OCI-LY7 (cell line): ENCODE data around the gene ASB2. TPM values are rescaled to one million over a fixed set of nuclear protein-coding genes. Genes with fewer than 3 reads are reported as not detected.
A peak's percentile ranks its signal among the peaks of the same experiment; 100 is the strongest.

Source experiments
- BruUV-seq: library from RNA; stranded (reverse); fragments of 400-500 nt; replicated peaks from 2 replicates; lab custom pipeline; 2021; lab: Mats Ljungman, UMichigan
- CTCF ChIA-PET: fragments of 300-600 bp; sonication (Branson Sonifier 250); formaldehyde crosslinking; loops from one replicate; lab custom pipeline; 2022; ENCODE audit warnings: antibody characterized with exemption; ENCODE audit not compliant: unreplicated experiment; lab: Charles Lee
- POLR2A ChIA-PET: fragments of 300-600 bp; sonication (Branson Sonifier 250); formaldehyde crosslinking; loops from one replicate; lab custom pipeline; 2022; ENCODE audit warnings: antibody characterized with exemption; lab: Charles Lee
- DNase-seq: peaks from one replicate; pipeline ENCODE4 v3.0.0-alpha.2; 2015; ENCODE audit warnings: low spot score
- H2AFZ ChIP-seq: fragments of 200-600 bp; sonication (generic), shearing (Covaris generic); 2 replicates; pipeline ENCODE4 v1.6.1; 2014; ENCODE audit warnings: mild to moderate bottlenecking, antibody characterized with exemption, low read length, moderate library complexity
- H3K27ac ChIP-seq: fragments of 200-600 bp; sonication (generic); 2 replicates; pipeline ENCODE4 v1.5.1; 2014; ENCODE audit warnings: mixed run types, low read depth, mild to moderate bottlenecking, moderate library complexity, low read length, inconsistent platforms; ENCODE audit not compliant: poor library complexity, severe bottlenecking
- H3K36me3 ChIP-seq: fragments of 200-600 bp; sonication (generic); 2 replicates; pipeline ENCODE4 v1.6.1; 2014; ENCODE audit warnings: mild to moderate bottlenecking, antibody characterized with exemption, low read length, moderate library complexity, mixed read lengths; ENCODE audit not compliant: insufficient read depth
- H3K4me1 ChIP-seq: fragments of 200-600 bp; sonication (generic); 2 replicates; pipeline ENCODE4 v1.5.1; 2014; ENCODE audit warnings: mild to moderate bottlenecking, low read length; ENCODE audit not compliant: insufficient read depth, poor library complexity, severe bottlenecking
- H3K4me2 ChIP-seq: fragments of 200-600 bp; sonication (generic); 2 replicates; pipeline ENCODE4 v1.6.1; 2014; ENCODE audit warnings: mild to moderate bottlenecking, low read length
- H3K4me3 ChIP-seq: fragments of 200-600 bp; sonication (generic); 2 replicates; pipeline ENCODE4 v1.5.1; 2014; ENCODE audit warnings: mild to moderate bottlenecking, low read depth, low read length; ENCODE audit not compliant: poor library complexity, severe bottlenecking
- H3K79me2 ChIP-seq: fragments of 200-600 bp; sonication (generic); 2 replicates; pipeline ENCODE4 v1.6.1; 2016; ENCODE audit warnings: low read depth, mild to moderate bottlenecking, low read length, moderate library complexity, mixed read lengths; ENCODE audit not compliant: insufficient read depth
- H3K9me2 ChIP-seq: fragments of 200-600 bp; sonication (generic); 2 replicates; pipeline ENCODE4 v1.6.1; 2016; ENCODE audit warnings: mild to moderate bottlenecking, low read length, mixed read lengths; ENCODE audit not compliant: insufficient read depth
- H3K9me3 ChIP-seq: fragments of 200-600 bp; sonication (generic); 2 replicates; pipeline ENCODE4 v1.6.1; 2014; ENCODE audit warnings: mild to moderate bottlenecking, mixed run types, low read length, mixed read lengths
- H4K20me1 ChIP-seq: fragments of 200-600 bp; sonication (generic); 2 replicates; pipeline ENCODE4 v1.6.1; 2014; ENCODE audit warnings: mild to moderate bottlenecking, antibody characterized with exemption, low read length, moderate library complexity, mixed read lengths; ENCODE audit not compliant: insufficient read depth
- CTCF ChIP-seq: fragments of 200-600 bp; sonication (generic); conservative IDR thresholded peaks from 2 replicates; pipeline ENCODE4 v1.5.1; 2014; ENCODE audit warnings: mild to moderate bottlenecking, antibody characterized with exemption, low read length, moderate library complexity, mixed read lengths
- EZH2phosphoT487 ChIP-seq: fragments of 200-600 bp; sonication (generic); IDR thresholded peaks from 2 replicates; pipeline ENCODE4 v1.6.1; 2018; ENCODE audit warnings: low read depth, borderline replicate concordance, mild to moderate bottlenecking, mixed run types, antibody characterized with exemption, low read length, moderate library complexity, mixed read lengths
- intact Hi-C: fragments of 100-400 bp; cut with micrococcal nuclease; formaldehyde crosslinking; loops from one replicate; pipeline ENCODE4 v1.10.0; 2022; ENCODE audit not compliant: unreplicated experiment
- total RNA-seq, 2 experiments: library from RNA; depleted of rRNA in 1 of 2; stranded (reverse); fragments of >200 nt in 1 of 2; shearing (Covaris generic) in 1 of 2; gene quantifications; 2 replicates each; pipeline ENCODE4 v1.2.3, GENCODE V29; 2014 to 2022

ASB2 gene
- total RNA-seq, 2 experiments from 2014 or later, result 21.7 to 23.6 TPM

DNA sequence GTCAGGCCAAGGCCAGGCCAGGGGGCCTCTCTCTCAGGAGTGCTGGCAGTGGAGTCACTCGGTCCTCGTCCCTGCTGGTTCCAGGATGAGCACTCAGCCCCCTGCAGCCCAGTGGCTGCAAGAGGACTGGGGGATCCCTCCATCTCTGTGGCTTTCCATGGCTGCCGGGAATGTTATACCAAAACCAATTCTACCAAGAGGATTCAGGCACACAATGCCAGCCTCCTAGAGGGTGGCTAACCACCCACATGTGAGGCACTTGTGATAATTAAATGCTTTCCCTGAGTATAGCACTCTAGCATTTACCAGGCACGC lies 21.9 kb downstream of the ASB2 start:
- Histone ChIP-seq H2AFZ (peak overlapping the region; percentile 49; the same call in 1 of the 2 replicates), H3K4me3 (peak overlapping the region; percentile 67), H3K27ac (peak overlapping the region; percentile 92), H3K4me2 (peak overlapping the region; percentile 95), H3K9me3 (no peaks in the 10 kb centered on the region), H4K20me1 (no peaks in the 10 kb centered on the region), H3K36me3 (peaks cover 8% of the 10 kb centered on the region; the same call in 1 of the 2 replicates), H3K9me2 (no peaks in the 10 kb centered on the region), H3K4me1 (peaks cover 71% of the 10 kb centered on the region), H3K79me2 (no peaks in the 10 kb centered on the region; the same call in 1 of the 2 replicates)
- ChIA-PET POLR2A (interaction anchor here (1.0 to 3.2 kb wide), 5 partner anchors 10 to 43 kb away, joined by 3 to 21 read pairs (median 7); partner anchors contain the start of gene CCDC197), CTCF (interaction anchor here (0.7 to 3.1 kb wide), 3 partner anchors 13 to 24 kb away, joined by 4 to 13 read pairs (median 4); no protein-coding TSS in a partner anchor)
- no peak for TF ChIP-seq EZH2phosphoT487
- no peak for TF ChIP-seq CTCF
- BruUV-seq, result no TSS peak
- DNase-seq, result no peak
- intact Hi-C loops, result loop anchor here (10.0 kb wide), 2 partner anchors 1200 to 1710 kb away; partner anchors contain the start of gene DICER1

DNA sequence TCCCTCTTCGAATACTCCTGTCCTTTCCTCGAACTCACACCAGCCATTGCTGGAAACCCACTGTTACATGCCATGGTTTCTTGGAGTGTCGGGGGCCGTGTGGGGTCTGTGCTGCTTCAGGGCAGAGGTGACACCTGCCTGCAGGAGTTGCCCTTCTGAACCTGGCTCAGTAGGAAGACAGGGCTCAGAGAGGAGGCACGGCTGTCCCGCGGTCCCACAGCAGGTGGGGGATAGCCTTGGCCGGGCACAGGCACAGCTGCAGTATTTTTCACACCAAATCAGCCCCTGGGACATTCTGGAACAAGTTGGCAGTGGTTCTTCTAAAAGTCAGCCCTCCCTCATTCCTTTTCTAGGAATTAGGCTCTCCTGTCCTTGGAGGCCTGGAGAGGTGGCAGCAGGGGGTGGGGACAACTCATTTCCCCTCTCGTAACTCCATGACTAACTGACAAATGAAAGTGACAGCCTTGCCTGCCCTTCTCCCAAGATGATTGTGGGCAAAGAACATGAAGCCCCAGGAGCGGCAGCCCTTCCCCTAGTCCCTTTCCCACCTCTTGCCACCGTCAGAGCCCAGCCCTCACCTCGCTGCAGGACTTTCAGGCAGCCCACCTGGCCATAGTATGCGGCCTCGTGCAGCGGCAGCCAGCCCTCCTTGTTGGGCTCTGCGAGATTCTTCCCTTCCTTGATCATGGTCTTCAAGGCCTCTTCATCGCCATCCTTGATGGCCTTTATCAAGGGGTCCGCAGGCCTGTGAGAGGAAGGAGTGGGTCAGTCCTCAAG lies 22.4 kb downstream of the ASB2 start:
- intact Hi-C loops, result loop anchor here (10.0 kb wide), 2 partner anchors 1201 to 1711 kb away; partner anchors contain the start of gene DICER1
- ChIA-PET CTCF (interaction anchor here (1.0 to 1.4 kb wide), 4 partner anchors 8 to 24 kb away, joined by 3 to 7 read pairs (median 4); no protein-coding TSS in a partner anchor), POLR2A (interaction anchor here (1.2 kb wide), 1 partner anchor 9 kb away, joined by 5 read pairs; no protein-coding TSS in a partner anchor)
- Histone ChIP-seq H3K4me1 (peaks cover 65% of the 10 kb centered on the region), H3K36me3 (peaks cover 8% of the 10 kb centered on the region; the same call in 1 of the 2 replicates), H2AFZ (peak overlapping the region; percentile 49; the same call in 1 of the 2 replicates), H3K27ac (peak overlapping the region; percentile 92), H4K20me1 (no peaks in the 10 kb centered on the region), H3K4me3 (peak overlapping the region; percentile 67), H3K79me2 (no peaks in the 10 kb centered on the region; the same call in 1 of the 2 replicates), H3K4me2 (peak overlapping the region; percentile 95), H3K9me2 (no peaks in the 10 kb centered on the region), H3K9me3 (no peaks in the 10 kb centered on the region)
- BruUV-seq, result no TSS peak
- TF ChIP-seq CTCF (no peak), EZH2phosphoT487 (no peak)
- DNase-seq, result no peak
